Fibroblast of the aortic adventitia (primary cell): ENCODE measurements around the gene ARL4C. TPM values are rescaled to one million over a fixed set of nuclear protein-coding genes. Genes with fewer than 3 reads are reported as not detected.

ENCODE experiments used
- DNase-seq: peaks from one replicate; pipeline ENCODE4 v3.0.0-alpha.2; 2010; ENCODE audit warnings: low read depth
- H3K4me3 ChIP-seq: 2 replicates; pipeline ENCODE4 v1.5.1; 2011; ENCODE audit warnings: low read depth, mild to moderate bottlenecking, control low read depth, low read length, moderate library complexity
- total RNA-seq: library from RNA; depleted of rRNA; stranded (reverse); fragments of >200 nt; gene quantifications from 2 replicates; pipeline ENCODE4 v1.2.3, GENCODE V29; 2012; ENCODE audit warnings: low replicate concordance
- TF ChIP-seq, protein P1 (sequence below): IDR thresholded peaks from 2 replicates; pipeline ENCODE4 v1.5.1; 2011; ENCODE audit warnings: mild to moderate bottlenecking, low read length, control low read depth, inconsistent platforms; ENCODE audit not compliant: insufficient read depth

ARL4C gene
- total RNA-seq, 1 donor: 136 TPM

GRCh38 chr2:234534515-234534914, 37.6 kb upstream of the ARL4C start:
- DNase-seq: no peak
- TF ChIP-seq, protein P1, sequence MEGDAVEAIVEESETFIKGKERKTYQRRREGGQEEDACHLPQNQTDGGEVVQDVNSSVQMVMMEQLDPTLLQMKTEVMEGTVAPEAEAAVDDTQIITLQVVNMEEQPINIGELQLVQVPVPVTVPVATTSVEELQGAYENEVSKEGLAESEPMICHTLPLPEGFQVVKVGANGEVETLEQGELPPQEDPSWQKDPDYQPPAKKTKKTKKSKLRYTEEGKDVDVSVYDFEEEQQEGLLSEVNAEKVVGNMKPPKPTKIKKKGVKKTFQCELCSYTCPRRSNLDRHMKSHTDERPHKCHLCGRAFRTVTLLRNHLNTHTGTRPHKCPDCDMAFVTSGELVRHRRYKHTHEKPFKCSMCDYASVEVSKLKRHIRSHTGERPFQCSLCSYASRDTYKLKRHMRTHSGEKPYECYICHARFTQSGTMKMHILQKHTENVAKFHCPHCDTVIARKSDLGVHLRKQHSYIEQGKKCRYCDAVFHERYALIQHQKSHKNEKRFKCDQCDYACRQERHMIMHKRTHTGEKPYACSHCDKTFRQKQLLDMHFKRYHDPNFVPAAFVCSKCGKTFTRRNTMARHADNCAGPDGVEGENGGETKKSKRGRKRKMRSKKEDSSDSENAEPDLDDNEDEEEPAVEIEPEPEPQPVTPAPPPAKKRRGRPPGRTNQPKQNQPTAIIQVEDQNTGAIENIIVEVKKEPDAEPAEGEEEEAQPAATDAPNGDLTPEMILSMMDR: no peak
- no peak overlapping the region for H3K4me3 ChIP-seq

DNA sequence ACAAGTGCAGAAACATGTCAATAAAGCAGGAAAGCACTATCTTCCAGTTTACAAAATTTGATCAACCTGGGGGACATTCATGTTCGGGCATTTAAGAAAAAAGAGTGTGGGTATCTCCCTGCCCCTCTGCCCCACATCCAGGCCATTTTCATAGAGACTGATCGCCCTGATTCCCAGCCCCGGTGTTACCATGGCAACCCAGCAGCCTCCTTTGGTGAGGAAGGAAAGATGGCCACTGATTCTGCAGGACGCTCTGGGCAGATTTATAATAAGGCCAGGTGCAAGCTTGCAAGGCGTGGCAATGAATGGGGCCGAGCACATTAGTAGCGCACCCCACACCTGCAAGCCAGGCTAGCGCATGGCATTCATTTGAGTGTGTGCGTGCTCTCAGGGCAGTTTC, 36.7 kb upstream of the ARL4C start:
- DNase-seq: no peak
- TF ChIP-seq, protein P1: no peak
- H3K4me3 ChIP-seq: no peak overlapping the region

- TF ChIP-seq, protein P1: no peak
- DNase-seq: no peak
- H3K4me3 ChIP-seq: no peak overlapping the region
These were observed 31.7 kb upstream of the ARL4C start for GRCh38 chr2:234528410-234529148.

- no peak for DNase-seq
- TF ChIP-seq, protein P1: no peak
- no peak overlapping the region for H3K4me3 ChIP-seq
These were observed 29.8 kb upstream of the ARL4C start for GRCh38 chr2:234526711-234527110.

GRCh38 chr2:234521536-234521935, 24.7 kb upstream of the ARL4C start:
- no peak for DNase-seq
- H3K4me3 ChIP-seq: no peak overlapping the region
- TF ChIP-seq, protein P1: no peak

- TF ChIP-seq, protein P1: no peak
- no peak overlapping the region for H3K4me3 ChIP-seq
- DNase-seq: no peak
These were observed 22.2 kb upstream of the ARL4C start for GRCh38 chr2:234518986-234519642.
